Neural cell (in vitro differentiated cells): ENCODE data around the gene UBXN1. TPM values are rescaled to one million over a fixed set of nuclear protein-coding genes. Genes with fewer than 3 reads are reported as not detected.
A peak's percentile ranks its signal among the peaks of the same experiment; 100 is the strongest.

ENCODE experiments used
- H2AFZ ChIP-seq: fragments of 200-600, 300-800 bp; sonication (generic), shearing (Covaris generic); 2 replicates; pipeline ENCODE4 v1.6.0; 2014; ENCODE audit warnings: low read depth, mild to moderate bottlenecking, antibody characterized with exemption, low read length, moderate library complexity
- H3F3A ChIP-seq: fragments of 200-600 bp; shearing (Covaris generic); 2 replicates; pipeline ENCODE4 v1.6.1; 2016; ENCODE audit warnings: mild to moderate bottlenecking, moderate library complexity, mixed read lengths, antibody characterized with exemption, low read length; ENCODE audit not compliant: insufficient read depth, poor library complexity, severe bottlenecking
- H3K27ac ChIP-seq: fragments of 200-600, 300-800 bp; sonication (generic), shearing (Covaris generic); 2 replicates; pipeline ENCODE4 v1.5.1; 2014; ENCODE audit warnings: mild to moderate bottlenecking, low read length, moderate library complexity
- H3K27me3 ChIP-seq: fragments of 300-800, 200-600 bp; sonication (generic), shearing (Covaris generic); 2 replicates; pipeline ENCODE4 v1.6.0; 2014; ENCODE audit warnings: mild to moderate bottlenecking, low read depth, low read length, moderate library complexity; ENCODE audit not compliant: insufficient read depth
- H3K36me3 ChIP-seq: fragments of 300-800, 200-600 bp; sonication (generic), shearing (Covaris generic); 2 replicates; pipeline ENCODE4 v1.5.1; 2014; ENCODE audit warnings: mild to moderate bottlenecking, antibody characterized with exemption, low read length, moderate library complexity; ENCODE audit not compliant: insufficient read depth
- H3K4me2 ChIP-seq: fragments of 300-800, 200-600 bp; sonication (generic), shearing (Covaris generic); 2 replicates; pipeline ENCODE4 v1.6.0; 2014; ENCODE audit warnings: mild to moderate bottlenecking, low read length
- H3K4me3 ChIP-seq: fragments of 300-800, 200-600 bp; sonication (generic), shearing (Covaris generic); 2 replicates; pipeline ENCODE4 v1.5.1; 2014; ENCODE audit warnings: mild to moderate bottlenecking, low read length, moderate library complexity
- H3K79me2 ChIP-seq: fragments of 200-600 bp; shearing (Covaris generic); replicated peaks from 2 replicates; pipeline ENCODE4 v1.6.0; 2014; ENCODE audit warnings: mild to moderate bottlenecking, low read length, moderate library complexity; ENCODE audit not compliant: insufficient read depth
- H3K9ac ChIP-seq: fragments of 300-800, 200-600 bp; sonication (generic), shearing (Covaris generic); 2 replicates; pipeline ENCODE4 v1.6.1; 2016; ENCODE audit warnings: mild to moderate bottlenecking, low read length, mixed read lengths
- H3K9me2 ChIP-seq: fragments of 200-600 bp; shearing (Covaris generic); 2 replicates; pipeline ENCODE4 v1.6.1; 2016; ENCODE audit warnings: mild to moderate bottlenecking, low read length, mixed read lengths; ENCODE audit not compliant: insufficient read depth
- H3K9me3 ChIP-seq: fragments of 200-600, 300-800 bp; sonication (generic), shearing (Covaris generic); 2 replicates; pipeline ENCODE4 v1.6.1; 2016; ENCODE audit warnings: mild to moderate bottlenecking, mixed run types, low read length, moderate library complexity, mixed read lengths
- H4K20me1 ChIP-seq: fragments of 200-600 bp; shearing (Covaris generic); 2 replicates; pipeline ENCODE4 v1.6.1; 2016; ENCODE audit warnings: mild to moderate bottlenecking, mixed run types; ENCODE audit not compliant: insufficient read depth
- EP300 ChIP-seq: fragments of 450-650 bp; conservative IDR thresholded peaks from 2 replicates; pipeline ENCODE4 v1.6.1; 2014; ENCODE audit warnings: antibody characterized with exemption, mild to moderate bottlenecking, moderate library complexity; ENCODE audit not compliant: poor library complexity, severe bottlenecking
- EZH2 ChIP-seq: fragments of 200-600, 300-800 bp; shearing (Covaris generic), sonication (generic); IDR thresholded peaks from 2 replicates; pipeline ENCODE4 v1.6.1; 2014; ENCODE audit warnings: antibody characterized with exemption, low read length, borderline replicate concordance, mild to moderate bottlenecking; ENCODE audit not compliant: insufficient read depth, poor library complexity, severe bottlenecking
- MXI1 ChIP-seq: fragments of 450-650 bp; conservative IDR thresholded peaks from 2 replicates; pipeline ENCODE4 v1.6.1; 2014; ENCODE audit warnings: antibody characterized with exemption, mild to moderate bottlenecking; ENCODE audit not compliant: poor library complexity, severe bottlenecking
- POLR2AphosphoS5 ChIP-seq: IDR thresholded peaks from 2 replicates; pipeline ENCODE4 v1.6.1; 2012
- RAD21 ChIP-seq: fragments of 450-650 bp; conservative IDR thresholded peaks from 2 replicates; pipeline ENCODE4 v1.6.1; 2014; ENCODE audit warnings: antibody characterized with exemption, mild to moderate bottlenecking, moderate library complexity
- REST ChIP-seq: IDR thresholded peaks from 2 replicates; pipeline ENCODE4 v1.6.1; 2012; ENCODE audit warnings: borderline replicate concordance
- SMC3 ChIP-seq: fragments of 450-650 bp; conservative IDR thresholded peaks from 2 replicates; pipeline ENCODE4 v1.6.1; 2014; ENCODE audit warnings: antibody characterized with exemption, mild to moderate bottlenecking, moderate library complexity; ENCODE audit not compliant: poor library complexity
- TAF1 ChIP-seq: IDR thresholded peaks from 2 replicates; pipeline ENCODE4 v1.6.1; 2012; ENCODE audit warnings: low read depth
- polyA plus RNA-seq: library from polyadenylated mRNA; depleted of rRNA; stranded (reverse); fragments of >200 nt; gene quantifications from 2 replicates; pipeline ENCODE4 v1.2.3, GENCODE V29; 2014
- TF ChIP-seq, protein P1 (sequence below): fragments of 450-650 bp; IDR thresholded peaks from 2 replicates; pipeline ENCODE4 v1.5.1; 2014; ENCODE audit warnings: antibody characterized with exemption, mild to moderate bottlenecking, moderate library complexity; ENCODE audit not compliant: poor library complexity, severe bottlenecking

Gene UBXN1
- polyA plus RNA-seq, 1 donor from 2014 or later, result 209 TPM

DNA sequence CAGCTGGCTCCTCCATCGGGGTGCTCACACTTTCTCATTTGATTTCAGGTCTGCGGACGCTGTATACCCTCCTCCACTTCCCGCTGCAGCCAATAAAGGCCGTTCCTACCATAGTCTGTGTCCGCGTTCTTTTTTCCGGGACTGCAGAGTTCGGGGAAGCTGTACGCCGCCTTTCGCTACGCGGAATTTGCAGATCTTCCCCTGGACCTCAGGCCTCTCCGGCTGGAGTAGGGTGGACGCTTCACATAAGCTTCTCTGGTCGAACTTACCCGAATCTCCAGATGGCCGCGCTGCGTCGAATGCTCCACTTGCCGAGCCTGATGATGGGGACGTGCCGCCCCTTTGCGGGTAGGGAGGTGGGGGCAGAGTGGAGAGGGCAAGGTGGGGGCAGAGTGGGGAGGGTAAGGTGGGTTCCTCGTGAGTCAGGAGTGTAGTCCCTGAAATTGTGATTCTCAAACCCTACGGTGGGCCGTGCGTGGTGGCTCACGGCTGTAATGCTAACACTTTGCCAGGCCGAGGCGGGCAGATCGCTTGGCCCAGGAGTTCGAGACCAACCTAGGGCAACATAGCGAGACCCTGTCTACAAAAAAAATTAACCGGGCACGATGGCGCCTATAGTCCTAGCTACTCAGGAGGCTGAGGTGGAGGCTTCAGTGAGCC is 13.1 kb downstream of the UBXN1 start:
- peak overlapping the region; percentile 78 for H3K4me2 ChIP-seq
- H3K4me3 ChIP-seq, result peak overlapping the region; percentile 95
- H3F3A ChIP-seq, result no peaks in the 10 kb centered on the region
- peak overlapping the region; percentile 40 for H2AFZ ChIP-seq
- TF ChIP-seq REST (no peak), EP300 (no peak), MXI1 (no peak), RAD21 (no peak), TAF1 (no peak), EZH2 (no peak), SMC3 (no peak), POLR2AphosphoS5 (no peak)
- TF ChIP-seq, protein P1, sequence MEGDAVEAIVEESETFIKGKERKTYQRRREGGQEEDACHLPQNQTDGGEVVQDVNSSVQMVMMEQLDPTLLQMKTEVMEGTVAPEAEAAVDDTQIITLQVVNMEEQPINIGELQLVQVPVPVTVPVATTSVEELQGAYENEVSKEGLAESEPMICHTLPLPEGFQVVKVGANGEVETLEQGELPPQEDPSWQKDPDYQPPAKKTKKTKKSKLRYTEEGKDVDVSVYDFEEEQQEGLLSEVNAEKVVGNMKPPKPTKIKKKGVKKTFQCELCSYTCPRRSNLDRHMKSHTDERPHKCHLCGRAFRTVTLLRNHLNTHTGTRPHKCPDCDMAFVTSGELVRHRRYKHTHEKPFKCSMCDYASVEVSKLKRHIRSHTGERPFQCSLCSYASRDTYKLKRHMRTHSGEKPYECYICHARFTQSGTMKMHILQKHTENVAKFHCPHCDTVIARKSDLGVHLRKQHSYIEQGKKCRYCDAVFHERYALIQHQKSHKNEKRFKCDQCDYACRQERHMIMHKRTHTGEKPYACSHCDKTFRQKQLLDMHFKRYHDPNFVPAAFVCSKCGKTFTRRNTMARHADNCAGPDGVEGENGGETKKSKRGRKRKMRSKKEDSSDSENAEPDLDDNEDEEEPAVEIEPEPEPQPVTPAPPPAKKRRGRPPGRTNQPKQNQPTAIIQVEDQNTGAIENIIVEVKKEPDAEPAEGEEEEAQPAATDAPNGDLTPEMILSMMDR, result no peak
- no peaks in the 10 kb centered on the region for H3K36me3 ChIP-seq
- no peaks in the 10 kb centered on the region for H4K20me1 ChIP-seq
- H3K27me3 ChIP-seq, result no peaks in the 10 kb centered on the region
- H3K79me2 ChIP-seq, result peaks cover 10% of the 10 kb centered on the region
- no peaks in the 10 kb centered on the region for H3K9me3 ChIP-seq
- peak overlapping the region; percentile 96 for H3K9ac ChIP-seq
- H3K9me2 ChIP-seq, result no peaks in the 10 kb centered on the region
- peak overlapping the region; percentile 95 for H3K27ac ChIP-seq

- no peaks in the 10 kb centered on the region for H3K36me3 ChIP-seq
- TF ChIP-seq POLR2AphosphoS5, result peak; percentile 99
- TF ChIP-seq, protein P1, result no peak
- TF ChIP-seq MXI1, result peak; percentile 49
- no peak for TF ChIP-seq EZH2
- no peak for TF ChIP-seq SMC3
- TF ChIP-seq EP300, result peak; percentile 18
- no peak for TF ChIP-seq RAD21
- peak; percentile 83 for TF ChIP-seq REST
- peak; percentile 93 for TF ChIP-seq TAF1
- H3K9ac ChIP-seq, result peak within 1 kb of the TSS; percentile 96
- peak within 1 kb of the TSS; percentile 95 for H3K4me3 ChIP-seq
- no peaks in the 10 kb centered on the region for H3K27me3 ChIP-seq
- H3K79me2 ChIP-seq, result peaks cover 10% of the 10 kb centered on the region
- peak within 1 kb of the TSS; percentile 80 for H2AFZ ChIP-seq
- no peaks in the 10 kb centered on the region for H3F3A ChIP-seq
- H3K4me2 ChIP-seq, result peak within 1 kb of the TSS; percentile 78
- H3K9me3 ChIP-seq, result no peaks in the 10 kb centered on the region
- H4K20me1 ChIP-seq, result no peaks in the 10 kb centered on the region
- no peaks in the 10 kb centered on the region for H3K9me2 ChIP-seq
- H3K27ac ChIP-seq, result peak within 1 kb of the TSS; percentile 95
Measured at GRCh38 chr11:62665075-62665598, 13.7 kb downstream of the UBXN1 start, which contains the start of the genes C11orf98 and CSKMT. Gene C11orf98, minus strand, starts transcription at chr11:62665210. Its CDS starts 41 bp downstream, at chr11:62665169. Gene CSKMT, plus strand, starts transcription at chr11:62665312. Its CDS starts 568 bp downstream, at chr11:62665880.
